HepG2 (cell line): Measurements from ENCODE around the gene DPCD. TPM values are rescaled to one million over a fixed set of nuclear protein-coding genes. Genes with fewer than 3 reads are reported as not detected.

Experiments
- ATAC-seq: fragments of 200-7000 bp; cut with Tn5 transposase; 3 replicates; pipeline ENCODE4 v1.9.1; 2020; ENCODE audit warnings: mild to moderate bottlenecking, moderate library complexity
- BruUV-seq: library from RNA; stranded (reverse); fragments of 400-500 nt; replicated peaks from 2 replicates; lab custom pipeline; 2021; lab: Mats Ljungman, UMichigan
- CTCF ChIA-PET: fragments of 300-600 bp; formaldehyde crosslinking; extraction: SDS; loops from one replicate; lab custom pipeline; 2021; ENCODE audit warnings: low total read pairs, inconsistent platforms, low intra/inter-chr PET ratio; lab: Yijun Ruan, JAX
- POLR2A ChIA-PET: fragments of 350-600 bp; sonication (Branson Sonifier 250); formaldehyde crosslinking; loops from one replicate; lab custom pipeline; 2020; ENCODE audit warnings: antibody characterized with exemption, inconsistent platforms; lab: Yijun Ruan, JAX
- DNase-seq: peaks from one replicate; pipeline ENCODE4 v3.0.0-alpha.2; 2015; ENCODE audit warnings: low spot score
- FAIRE-seq: peaks from 3 replicates; lab custom pipeline; 2011; peaks lifted over from hg19 to GRCh38; lab: Jason Lieb, UNC
- H2AFZ ChIP-seq: one replicate; pipeline ENCODE4 v1.6.1; 2011; ENCODE audit warnings: low read length, inconsistent platforms
- H3K27ac ChIP-seq: fragments of 300-600 bp; 3 replicates; pipeline ENCODE4 v1.8.0; 2011; ENCODE audit warnings: mixed run types, mild to moderate bottlenecking, mixed read lengths, low read length, inconsistent platforms; ENCODE audit not compliant: insufficient read depth; ENCODE audit errors: extremely low read length
- H3K27me3 ChIP-seq, 2 experiments: fragments of 200-600 bp in 1 of 2; 2 replicates in 1 of 2; 3 replicates in 1 of 2; pipeline versions ENCODE4 v1.6.0 to v1.8.0; 2011; ENCODE audit warnings: low read length in 2 of 2, mild to moderate bottlenecking in 2 of 2, moderate library complexity in 2 of 2, inconsistent platforms in 1 of 2; ENCODE audit not compliant: insufficient read depth in 2 of 2, control insufficient read depth in 1 of 2
- H3K36me3 ChIP-seq, 2 experiments: fragments of 200-600 bp in 1 of 2; replicated peaks in 1 of 2; 2 replicates in 1 of 2; 3 replicates in 1 of 2; pipeline versions ENCODE4 v1.5.1 to v1.8.0; 2011; ENCODE audit warnings: low read length in 2 of 2, inconsistent platforms in 1 of 2; ENCODE audit not compliant: insufficient read depth in 2 of 2, control insufficient read depth in 1 of 2
- H3K4me1 ChIP-seq: 2 replicates; pipeline ENCODE4 v1.5.1; 2012; ENCODE audit warnings: low read length, inconsistent platforms; ENCODE audit not compliant: insufficient read depth
- H3K4me2 ChIP-seq: 2 replicates; pipeline ENCODE4 v1.6.0; 2011; ENCODE audit warnings: low read depth, low read length, inconsistent platforms
- H3K4me3 ChIP-seq, 3 experiments: fragments of 200-600 bp in 1 of 3; sonication (generic), shearing (Covaris generic) in 1 of 3; replicated peaks in 1 of 3; 2 replicates each; pipeline ENCODE4 v1.5.1; 2011 to 2016; ENCODE audit warnings: low read length in 3 of 3, inconsistent platforms in 2 of 3, low read depth in 2 of 3, mild to moderate bottlenecking in 2 of 3, control low read depth in 1 of 3, mixed read lengths in 1 of 3; ENCODE audit not compliant: insufficient read depth in 1 of 3
- H3K79me2 ChIP-seq: one replicate; pipeline ENCODE4 v1.6.1; 2011; ENCODE audit warnings: low read length, inconsistent platforms; ENCODE audit not compliant: insufficient read depth
- H3K9ac ChIP-seq: 2 replicates; pipeline ENCODE4 v1.6.0; 2011; ENCODE audit warnings: mild to moderate bottlenecking, low read depth, low read length, inconsistent platforms; ENCODE audit not compliant: insufficient read depth
- H3K9me3 ChIP-seq: 2 replicates; pipeline ENCODE4 v1.5.1; 2012; ENCODE audit warnings: mild to moderate bottlenecking, low read length
- H4K20me1 ChIP-seq: 2 replicates; pipeline ENCODE4 v1.6.0; 2011; ENCODE audit warnings: inconsistent platforms, mild to moderate bottlenecking, low read length, moderate library complexity; ENCODE audit not compliant: insufficient read depth
- CENPBD1 ChIP-seq: sonication (generic); formaldehyde crosslinking; IDR thresholded peaks from 2 replicates; pipeline ENCODE4 v1.8.0; 2022; ENCODE audit warnings: missing genetic modification reagents, low read depth, mild to moderate bottlenecking, borderline replicate concordance
- GABPB1 ChIP-seq: IDR thresholded peaks from 2 replicates; pipeline ENCODE4 v1.6.1; 2016; ENCODE audit warnings: mild to moderate bottlenecking, missing genetic modification reagents, moderate library complexity, missing compliant biosample characterization
- HNRNPH1 ChIP-seq: fragments of 200-400 bp; formaldehyde crosslinking; optimal IDR thresholded peaks from 2 replicates; pipeline ENCODE3; 2017; ENCODE audit warnings: mild to moderate bottlenecking, low read depth, low read length
- KLF6 ChIP-seq: IDR thresholded peaks from 2 replicates; pipeline ENCODE4 v1.8.0; 2016; ENCODE audit warnings: missing biosample characterization, missing genetic modification reagents
- NFIC ChIP-seq: IDR thresholded peaks from 2 replicates; pipeline ENCODE4 v1.6.1; 2012; ENCODE audit warnings: mild to moderate bottlenecking, low read length, inconsistent platforms
- RCOR2 ChIP-seq: IDR thresholded peaks from 2 replicates; pipeline ENCODE4 v1.6.1; 2016; ENCODE audit warnings: missing biosample characterization, missing genetic modification reagents
- REXO4 ChIP-seq: sonication (generic); formaldehyde crosslinking; IDR thresholded peaks from 2 replicates; pipeline ENCODE4 v1.8.0; 2022; ENCODE audit warnings: missing genetic modification reagents, mild to moderate bottlenecking, borderline replicate concordance
- SNAPC4 ChIP-seq: sonication (generic); formaldehyde crosslinking; IDR thresholded peaks from 2 replicates; pipeline ENCODE4 v1.4.0; 2020; ENCODE audit warnings: mild to moderate bottlenecking, missing genetic modification reagents
- TIGD3 ChIP-seq: sonication (generic); formaldehyde crosslinking; IDR thresholded peaks from 2 replicates; pipeline ENCODE4 v1.5.1; 2020; ENCODE audit warnings: mild to moderate bottlenecking, missing genetic modification reagents, borderline replicate concordance
- TRAFD1 ChIP-seq: sonication (generic); formaldehyde crosslinking; IDR thresholded peaks from 2 replicates; pipeline ENCODE4 v1.5.1; 2020; ENCODE audit warnings: missing genetic modification reagents, mild to moderate bottlenecking, borderline replicate concordance
- XBP1 ChIP-seq: sonication (generic); formaldehyde crosslinking; IDR thresholded peaks from 2 replicates; pipeline ENCODE4 v1.5.0; 2020; ENCODE audit warnings: missing genetic modification reagents
- ZBTB1 ChIP-seq: sonication (generic); formaldehyde crosslinking; IDR thresholded peaks from 2 replicates; pipeline ENCODE4 v1.4.0; 2020; ENCODE audit warnings: missing genetic modification reagents, borderline replicate concordance
- ZKSCAN1 ChIP-seq: fragments of 150-350 bp; IDR thresholded peaks from 2 replicates; pipeline ENCODE4 v1.6.1; 2014; ENCODE audit warnings: low read length
- ZMAT3 ChIP-seq: sonication (generic); formaldehyde crosslinking; conservative IDR thresholded peaks from 2 replicates; pipeline ENCODE4 v1.7.0; 2021; ENCODE audit warnings: missing genetic modification reagents
- WGBS: methylation state at CpG from one replicate; pipeline ENCODE4 v1.1.6; 2017; ENCODE audit warnings: low lambda C conversion rate; 5-methylcytosine and 5-hydroxymethylcytosine counted together
- in situ Hi-C: cut with HindIII; loops from 2 replicates; pipeline ENCODE4 v1.10.0; 2017; ENCODE audit warnings: low pct_unique_long_range_greater_than_20kb; ENCODE audit not compliant: extremely low pct_ligation_motif_present
- intact Hi-C: fragments of 100-400 bp; cut with micrococcal nuclease; formaldehyde crosslinking; loops from one replicate; pipeline ENCODE4 v1.10.0; 2022; ENCODE audit not compliant: unreplicated experiment
- polyA plus RNA-seq, 8 experiments: library from polyadenylated mRNA; depleted of rRNA in 3 of 8; stranded (reverse) in 7 of 8; unstranded in 1 of 8; fragments of >200 nt; fragmentation: Illumina TruSeq in 4 of 8; extraction: Trizol in 4 of 8; gene quantifications; 2 replicates each; pipeline versions ENCODE4 v1.2.1 to v1.2.3, GENCODE V29; 2011 to 2016; ENCODE audit warnings: low read depth in 4 of 8, missing spikeins in 1 of 8, mixed read lengths in 1 of 8; ENCODE audit not compliant: insufficient read depth in 1 of 8
- total RNA-seq, 5 experiments: library from RNA; depleted of rRNA; stranded (reverse); fragments of >200 nt; fragmentation: Illumina TruSeq; extraction: Trizol; gene quantifications; 2 replicates each; pipeline ENCODE4 v1.2.3, GENCODE V29; 2016; ENCODE audit warnings: low read depth in 1 of 5
- TF ChIP-seq, protein P1 (sequence below): sonication (generic); formaldehyde crosslinking; IDR thresholded peaks from 2 replicates; pipeline ENCODE4 v1.9.0; 2021; ENCODE audit warnings: missing genetic modification reagents, borderline replicate concordance

The DPCD gene
- total and polyA plus RNA-seq, 2 of the 13 experiments (the other 11 are each of a cell fraction or from before 2014, with no cell fraction given) = 25.2 to 27.0 TPM

DNA sequence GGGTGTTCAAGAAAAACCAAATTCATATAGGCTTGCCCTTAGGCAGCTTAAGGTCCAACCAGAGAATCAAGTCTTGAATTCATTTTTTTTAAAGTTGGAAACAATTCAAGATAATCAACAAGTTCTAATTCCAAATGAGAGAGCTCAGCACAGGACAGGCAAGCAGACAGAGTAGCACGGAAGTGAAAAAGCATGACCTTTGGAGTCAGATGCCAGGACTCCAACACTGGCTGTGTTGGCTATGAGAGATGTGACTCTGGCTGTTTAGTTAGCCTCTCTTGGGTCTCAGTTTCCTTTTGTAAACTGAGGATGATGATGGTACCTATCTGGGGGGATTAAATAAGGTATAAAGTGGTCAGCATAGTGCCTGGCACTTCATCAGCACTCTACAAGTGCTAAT is 57.5 kb downstream of the DPCD start (continued):
- TF ChIP-seq, protein P1, sequence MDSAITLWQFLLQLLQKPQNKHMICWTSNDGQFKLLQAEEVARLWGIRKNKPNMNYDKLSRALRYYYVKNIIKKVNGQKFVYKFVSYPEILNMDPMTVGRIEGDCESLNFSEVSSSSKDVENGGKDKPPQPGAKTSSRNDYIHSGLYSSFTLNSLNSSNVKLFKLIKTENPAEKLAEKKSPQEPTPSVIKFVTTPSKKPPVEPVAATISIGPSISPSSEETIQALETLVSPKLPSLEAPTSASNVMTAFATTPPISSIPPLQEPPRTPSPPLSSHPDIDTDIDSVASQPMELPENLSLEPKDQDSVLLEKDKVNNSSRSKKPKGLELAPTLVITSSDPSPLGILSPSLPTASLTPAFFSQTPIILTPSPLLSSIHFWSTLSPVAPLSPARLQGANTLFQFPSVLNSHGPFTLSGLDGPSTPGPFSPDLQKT = no peak
- TF ChIP-seq XBP1 (CRISPR knock-in tag) (no peak), TIGD3 (CRISPR knock-in tag) (no peak), CENPBD1 (CRISPR knock-in tag) (no peak), REXO4 (no peak)

GRCh38 chr10:101646364-101646763 is 58.2 kb downstream of the DPCD start:
- H3K4me2 ChIP-seq = no peak overlapping the region
- WGBS = 97% methylated on average over 5 of the region's 6 CpGs
- TF ChIP-seq SNAPC4 (CRISPR knock-in tag) (no peak), NFIC (no peak), ZBTB1 (CRISPR knock-in tag) (no peak), HNRNPH1 (no peak), KLF6 (CRISPR knock-in tag) (no peak), GABPB1 (CRISPR knock-in tag) (no peak), REXO4 (no peak), TRAFD1 (no peak), ZMAT3 (CRISPR knock-in tag) (no peak), ZKSCAN1 (no peak), RCOR2 (no peak)

More at GRCh38 chr10:101646364-101646763, 58.2 kb downstream of the DPCD start:
- intact Hi-C loops = no loop called here
- Histone ChIP-seq H3K27ac (no peak overlapping the region), H3K27me3 (no peaks in the 10 kb centered on the region), H3K36me3 (peaks cover 2 to 29% of the 10 kb centered on the region in 2 experiments; a peak in 3 of 5 replicates), H3K79me2 (no peaks in the 10 kb centered on the region), H2AFZ (no peak overlapping the region), H3K4me1 (no peaks in the 10 kb centered on the region), H3K9me3 (no peaks in the 10 kb centered on the region), H3K4me3 (no peak overlapping the region), H3K9ac (no peak overlapping the region), H4K20me1 (no peaks in the 10 kb centered on the region)
- DNase-seq = no peak
- no peak for FAIRE-seq
- BruUV-seq = no TSS peak
- in situ Hi-C loops = no loop called here
- ChIA-PET CTCF (no interaction called here), POLR2A (no interaction called here)
- ATAC-seq = no peak
